ENCODE results near the gene SLC5A12.

SLC5A12 gene, protein sequence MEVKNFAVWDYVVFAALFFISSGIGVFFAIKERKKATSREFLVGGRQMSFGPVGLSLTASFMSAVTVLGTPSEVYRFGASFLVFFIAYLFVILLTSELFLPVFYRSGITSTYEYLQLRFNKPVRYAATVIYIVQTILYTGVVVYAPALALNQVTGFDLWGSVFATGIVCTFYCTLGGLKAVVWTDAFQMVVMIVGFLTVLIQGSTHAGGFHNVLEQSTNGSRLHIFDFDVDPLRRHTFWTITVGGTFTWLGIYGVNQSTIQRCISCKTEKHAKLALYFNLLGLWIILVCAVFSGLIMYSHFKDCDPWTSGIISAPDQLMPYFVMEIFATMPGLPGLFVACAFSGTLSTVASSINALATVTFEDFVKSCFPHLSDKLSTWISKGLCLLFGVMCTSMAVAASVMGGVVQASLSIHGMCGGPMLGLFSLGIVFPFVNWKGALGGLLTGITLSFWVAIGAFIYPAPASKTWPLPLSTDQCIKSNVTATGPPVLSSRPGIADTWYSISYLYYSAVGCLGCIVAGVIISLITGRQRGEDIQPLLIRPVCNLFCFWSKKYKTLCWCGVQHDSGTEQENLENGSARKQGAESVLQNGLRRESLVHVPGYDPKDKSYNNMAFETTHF

DNA sequence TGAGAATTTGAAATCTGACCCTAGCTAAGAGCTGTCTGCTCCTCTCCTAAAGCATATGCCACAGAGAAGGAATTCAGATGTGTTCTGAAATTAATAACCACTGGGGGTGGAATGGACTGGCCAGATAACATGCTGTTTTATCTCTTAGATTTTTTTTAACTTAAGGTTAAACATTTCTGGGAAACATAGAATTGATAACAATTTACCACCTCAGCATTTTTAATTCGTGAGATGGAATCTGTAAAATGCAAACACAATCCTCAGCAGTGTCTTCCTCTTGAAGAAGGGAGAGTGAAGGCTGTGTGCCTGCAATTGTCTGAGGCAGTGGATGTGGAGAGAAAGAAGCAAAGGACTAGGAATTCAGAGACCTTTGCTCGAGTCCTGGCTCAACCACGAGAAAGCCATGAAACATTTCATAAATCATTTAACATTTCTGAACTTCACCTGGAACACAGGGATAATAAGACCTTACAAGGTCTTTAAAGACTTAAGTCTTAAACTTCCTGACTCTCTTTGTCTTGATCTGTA is at the start of gene SLC5A12:
TSS of gene SLC5A12 (minus strand) at position 113 of the 528 bp plus-strand sequence. CDS start 346 bp downstream, outside the sequence.
- DNase-seq (ENCODE audit: low spot score): no peak

DNA sequence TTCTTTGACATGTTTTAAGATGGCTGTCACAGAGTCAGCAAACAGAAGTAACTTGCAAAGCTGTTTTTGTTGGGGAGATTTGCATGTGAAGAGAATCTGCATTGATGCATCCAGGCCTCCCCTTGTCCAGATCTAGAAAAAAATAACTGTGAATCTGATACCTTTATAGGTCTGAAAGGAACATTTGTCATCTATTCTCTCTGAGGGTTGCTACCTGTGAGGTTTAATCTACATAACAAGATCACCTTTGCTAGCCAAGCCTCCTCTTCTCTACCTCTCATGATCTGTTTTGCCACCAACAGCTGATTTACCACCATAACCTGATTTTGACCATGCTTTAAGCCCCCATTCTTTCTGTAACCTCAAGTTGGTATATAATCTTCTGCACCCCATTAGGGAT is 47.2 kb upstream of the SLC5A12 start:
- no peak for DNase-seq (ENCODE audit: low spot score)

DNA sequence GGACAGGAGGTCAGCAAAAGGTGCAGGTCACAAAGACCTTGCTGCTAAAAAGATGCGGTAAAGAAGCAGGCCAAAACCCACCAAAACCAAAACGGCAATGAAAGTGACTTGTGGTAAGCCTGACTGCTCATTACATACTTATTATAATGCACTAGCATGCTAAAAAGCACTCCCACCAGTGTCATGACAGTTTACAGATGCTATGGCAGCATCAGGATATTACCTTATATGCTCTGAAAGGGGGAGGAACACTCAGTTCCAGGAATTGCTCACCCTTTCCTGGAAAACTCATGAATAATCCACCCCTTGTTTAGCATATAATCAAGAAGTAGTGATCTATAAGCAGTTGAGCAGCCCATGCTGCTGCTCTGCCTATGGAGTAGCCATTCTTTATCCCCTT is 45.2 kb upstream of the SLC5A12 start:
- no peak for DNase-seq (ENCODE audit: low spot score)

DNA sequence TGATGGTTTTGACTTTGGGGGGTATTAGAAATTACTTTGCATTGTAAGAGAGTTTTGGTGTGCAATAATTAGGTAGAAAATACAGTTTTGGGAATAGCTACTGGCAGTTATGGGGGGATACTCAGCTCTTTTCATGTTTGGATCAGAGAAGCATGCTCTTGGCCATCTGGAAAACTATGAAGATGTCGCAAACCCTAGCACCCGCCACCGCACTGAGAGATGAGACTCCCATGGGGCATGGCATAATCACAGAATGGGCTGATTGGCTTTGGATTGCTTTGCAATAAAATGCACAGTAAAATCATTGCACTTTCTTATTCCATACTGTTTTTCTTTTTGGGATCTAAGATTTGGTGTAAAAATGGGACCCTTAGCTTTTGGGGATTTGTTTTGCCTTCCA is 43.5 kb upstream of the SLC5A12 start:
- no peak for DNase-seq (ENCODE audit: low spot score)

DNA sequence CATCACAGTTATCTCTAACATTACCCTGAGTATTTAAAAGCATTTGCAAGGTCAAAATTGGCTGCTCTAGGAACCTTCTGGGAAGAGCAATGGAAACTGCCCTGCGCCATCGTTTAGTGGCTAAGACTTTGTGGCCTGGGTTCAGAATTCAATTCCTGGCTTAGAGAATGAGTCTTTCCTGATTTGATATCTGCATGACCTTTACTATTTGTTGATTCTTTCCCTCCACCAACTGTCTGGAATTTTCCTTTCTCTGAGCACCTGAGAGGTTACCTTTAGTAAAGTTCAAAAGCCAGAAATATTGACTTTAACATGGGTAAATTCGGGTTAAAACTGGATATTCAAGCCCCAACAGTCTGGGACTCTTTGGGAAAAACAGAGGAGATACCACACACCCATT is 43.0 kb upstream of the SLC5A12 start:
- DNase-seq (ENCODE audit: low spot score): no peak

DNA sequence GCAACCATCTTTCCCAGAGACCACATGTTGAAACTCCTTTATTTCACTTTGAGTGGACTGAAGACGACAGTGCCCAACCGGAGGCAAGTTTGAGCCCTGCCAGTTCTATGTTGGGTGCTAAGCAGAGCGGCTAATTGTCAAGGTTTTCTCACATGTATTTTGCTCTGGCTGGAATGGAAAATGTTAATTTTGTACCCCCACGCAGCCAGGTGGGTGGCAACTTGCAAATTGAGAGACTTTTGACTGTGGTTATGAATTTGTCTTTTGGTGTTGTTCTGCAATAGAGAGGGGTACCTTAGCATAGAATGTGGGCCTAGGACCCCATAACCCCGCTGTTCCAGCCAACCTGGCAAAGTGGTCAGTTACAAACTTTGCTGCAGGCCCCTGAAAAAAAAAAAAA is 42.5 kb upstream of the SLC5A12 start:
- DNase-seq (ENCODE audit: low spot score): no peak

DNA sequence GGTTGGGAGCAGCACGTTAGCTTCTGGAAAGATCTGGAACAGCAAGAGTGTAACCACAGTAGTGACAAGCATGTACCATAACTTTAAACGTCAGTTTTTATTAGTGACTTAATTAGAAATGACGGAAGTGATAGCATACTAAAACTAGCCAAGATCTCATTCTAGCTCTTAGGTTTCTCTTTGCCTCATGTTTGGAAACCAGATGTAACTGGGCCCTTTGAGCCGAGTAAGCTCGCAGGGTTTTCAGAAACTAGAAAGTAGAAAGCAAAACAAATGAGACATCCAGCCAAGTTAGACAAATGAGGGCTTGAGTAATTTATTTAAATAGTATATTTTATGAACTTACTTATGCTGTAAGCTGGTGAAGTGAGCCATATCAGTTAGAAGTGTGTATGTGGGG is 40.2 kb upstream of the SLC5A12 start:
- no peak for DNase-seq (ENCODE audit: low spot score)

DNA sequence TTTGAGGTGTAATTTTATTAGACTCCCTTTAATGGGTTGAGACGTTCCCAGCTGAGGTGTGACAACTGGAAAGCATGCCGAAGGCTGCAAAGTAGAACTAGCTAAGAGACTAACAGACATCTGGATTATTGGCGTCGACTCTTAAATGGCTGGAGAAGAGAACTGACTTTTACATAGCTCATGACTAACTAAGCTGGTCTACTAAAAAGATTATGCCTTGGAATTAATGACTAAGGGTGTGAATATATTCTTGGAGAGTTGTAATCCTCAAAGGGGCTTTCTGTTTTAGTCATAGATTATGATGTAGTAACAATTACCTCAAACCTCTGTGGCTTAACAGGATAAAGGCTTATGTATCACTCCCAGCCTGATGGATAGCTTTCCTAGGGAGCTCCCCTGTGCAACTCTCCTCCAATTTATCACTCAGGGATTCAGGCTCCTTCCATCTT is 39.5 kb upstream of the SLC5A12 start:
- no peak for DNase-seq (ENCODE audit: low spot score)

DNA sequence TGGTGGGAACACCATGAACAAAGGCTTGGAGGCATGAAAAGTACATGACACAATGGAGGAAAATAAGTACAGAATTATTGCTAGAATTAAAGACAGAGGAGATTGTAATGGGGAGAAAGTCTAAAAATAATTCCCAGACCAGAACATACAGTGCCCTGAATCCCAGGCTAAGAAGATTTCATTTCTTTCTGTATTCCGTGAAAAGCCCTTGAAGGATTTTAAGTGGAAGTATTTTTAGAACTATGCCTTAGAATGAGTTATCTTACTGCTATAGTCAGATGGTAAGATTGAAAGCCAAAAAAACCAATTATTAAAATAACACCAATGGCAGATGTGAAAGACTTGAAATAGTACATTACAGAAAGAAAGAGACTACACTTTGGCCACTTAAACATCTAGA is 36.1 kb upstream of the SLC5A12 start:
- DNase-seq (ENCODE audit: low spot score): no peak

DNA sequence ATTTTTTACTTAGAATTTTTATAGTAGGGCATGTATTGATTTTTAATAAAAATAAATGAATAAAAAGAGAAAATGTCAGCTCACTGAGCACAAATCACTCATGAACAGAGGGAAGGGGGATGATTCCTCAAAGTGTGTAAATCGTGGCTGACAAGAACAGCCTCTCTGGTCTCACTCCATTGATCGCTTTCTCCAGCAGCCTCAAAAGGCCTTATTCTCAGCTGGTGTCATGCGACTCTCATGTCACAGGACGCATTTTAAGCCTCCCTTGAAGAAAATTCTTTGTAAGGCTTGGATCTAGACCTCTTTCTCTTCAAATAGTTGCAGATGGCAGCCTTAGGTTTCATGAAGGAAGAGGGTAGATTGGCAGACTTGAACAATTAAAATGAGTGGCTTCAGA is 33.9 kb upstream of the SLC5A12 start:
- DNase-seq (ENCODE audit: low spot score): no peak

DNA sequence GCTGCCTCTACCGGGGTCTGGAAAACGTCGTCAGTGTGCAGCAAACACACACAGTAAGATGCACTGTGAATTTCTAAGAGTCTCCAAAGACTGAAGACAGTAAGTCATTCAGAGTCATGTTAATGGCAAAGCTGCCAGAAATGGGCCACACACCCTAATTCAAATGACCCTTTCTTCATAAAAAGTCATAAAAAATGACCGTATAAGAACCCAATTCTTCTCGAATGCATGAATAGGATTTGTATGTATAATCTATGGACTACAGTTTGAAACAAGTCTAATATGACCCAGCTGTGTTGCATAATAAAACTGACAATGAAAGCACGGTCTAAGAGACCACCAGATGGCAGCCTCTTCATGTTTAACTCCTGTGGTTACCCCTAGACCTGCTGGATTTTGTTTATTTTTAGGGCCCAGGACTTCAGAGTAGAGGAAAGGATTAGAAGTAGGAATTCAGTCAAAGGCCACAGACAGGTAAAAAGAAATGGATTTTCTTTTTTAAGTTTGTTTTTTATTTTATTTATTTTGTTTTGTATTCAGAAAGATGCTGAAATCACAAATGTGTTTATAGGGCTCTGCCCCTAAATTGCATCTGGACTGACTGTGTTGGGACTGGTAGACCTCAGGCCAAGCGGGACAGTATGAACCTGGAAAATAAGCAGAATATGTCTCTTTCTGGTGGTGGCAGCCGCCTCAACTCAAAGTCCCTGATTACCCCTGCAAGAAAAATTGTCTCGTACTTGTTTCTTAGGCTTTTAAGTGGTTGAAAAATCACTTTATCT is 32.1 kb upstream of the SLC5A12 start:
- no peak for DNase-seq (ENCODE audit: low spot score)

DNA sequence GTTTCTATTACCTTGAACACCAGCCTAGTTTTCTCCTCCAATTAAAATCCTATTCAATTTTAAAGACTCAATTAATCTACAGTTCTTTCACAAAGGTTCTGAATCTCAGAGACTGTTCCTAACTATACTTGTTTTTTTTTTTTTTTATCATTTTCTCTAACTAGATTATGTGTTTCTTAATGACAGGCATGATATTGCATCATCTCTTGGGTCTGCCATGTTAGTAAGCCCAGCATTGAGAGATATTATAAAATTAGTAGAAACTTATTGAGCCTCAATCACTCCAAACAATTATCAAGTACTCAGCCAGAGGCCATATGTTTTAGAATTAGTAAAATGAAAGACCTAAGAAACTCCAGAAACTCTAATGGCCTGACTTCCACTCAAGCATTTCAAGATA is 28.1 kb upstream of the SLC5A12 start:
- DNase-seq (ENCODE audit: low spot score): no peak

DNA sequence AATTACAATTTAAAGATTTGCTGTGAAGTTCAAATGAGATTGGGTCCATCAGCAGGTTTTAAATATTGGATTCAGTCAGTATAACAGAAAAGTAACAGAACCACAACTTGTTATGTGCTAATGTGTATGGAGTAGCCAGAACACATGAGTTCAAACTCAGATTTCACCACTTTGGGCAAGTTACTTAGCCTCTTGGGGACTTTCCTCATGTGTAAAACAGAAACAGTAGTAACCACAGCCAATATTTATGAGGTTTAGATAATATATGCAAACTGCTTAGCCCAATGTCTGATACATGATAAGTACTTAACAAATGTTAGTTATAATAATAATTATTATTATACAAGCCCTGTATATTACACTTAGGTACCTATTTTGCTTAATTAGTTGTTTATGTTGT is 21.8 kb upstream of the SLC5A12 start:
- no peak for DNase-seq (ENCODE audit: low spot score)

DNA sequence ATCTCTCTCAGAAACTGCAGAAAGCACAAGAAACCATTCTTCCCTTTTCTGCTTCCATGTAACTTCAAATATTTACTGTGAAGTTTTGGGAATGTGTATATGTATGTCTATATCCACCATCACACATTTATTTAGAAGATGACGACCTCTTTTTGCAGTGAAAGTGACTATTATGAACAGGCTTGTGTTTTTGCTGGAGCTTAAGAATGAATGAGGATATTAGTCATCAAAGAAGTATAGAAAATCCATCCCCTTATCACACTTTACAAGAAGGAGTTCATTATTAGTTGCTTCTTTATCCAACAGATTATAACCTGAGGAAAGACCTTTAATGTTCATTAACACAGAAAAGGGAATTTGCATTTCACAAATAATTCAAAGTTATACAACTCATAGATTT is 21.1 kb upstream of the SLC5A12 start:
- DNase-seq (ENCODE audit: low spot score): no peak

DNA sequence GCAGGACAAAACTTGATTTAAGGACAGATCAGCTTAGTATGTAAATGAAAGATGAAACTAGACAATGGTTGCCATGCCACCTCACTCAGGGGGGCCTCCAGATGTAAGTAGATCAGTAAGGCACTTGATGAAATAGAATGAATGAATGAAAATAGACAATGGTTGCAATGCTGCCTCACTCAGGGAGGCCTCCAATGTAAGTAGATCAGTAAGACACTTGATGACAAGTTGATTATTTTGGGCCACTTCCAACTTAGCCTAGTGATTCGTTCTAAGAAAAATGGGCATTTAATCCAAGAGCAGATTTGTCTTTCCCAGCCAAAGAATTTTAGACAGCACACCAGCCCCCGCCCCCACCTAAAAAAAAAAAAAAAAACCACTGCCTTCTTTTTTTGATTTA is 19.2 kb upstream of the SLC5A12 start:
- no peak for DNase-seq (ENCODE audit: low spot score)

DNA sequence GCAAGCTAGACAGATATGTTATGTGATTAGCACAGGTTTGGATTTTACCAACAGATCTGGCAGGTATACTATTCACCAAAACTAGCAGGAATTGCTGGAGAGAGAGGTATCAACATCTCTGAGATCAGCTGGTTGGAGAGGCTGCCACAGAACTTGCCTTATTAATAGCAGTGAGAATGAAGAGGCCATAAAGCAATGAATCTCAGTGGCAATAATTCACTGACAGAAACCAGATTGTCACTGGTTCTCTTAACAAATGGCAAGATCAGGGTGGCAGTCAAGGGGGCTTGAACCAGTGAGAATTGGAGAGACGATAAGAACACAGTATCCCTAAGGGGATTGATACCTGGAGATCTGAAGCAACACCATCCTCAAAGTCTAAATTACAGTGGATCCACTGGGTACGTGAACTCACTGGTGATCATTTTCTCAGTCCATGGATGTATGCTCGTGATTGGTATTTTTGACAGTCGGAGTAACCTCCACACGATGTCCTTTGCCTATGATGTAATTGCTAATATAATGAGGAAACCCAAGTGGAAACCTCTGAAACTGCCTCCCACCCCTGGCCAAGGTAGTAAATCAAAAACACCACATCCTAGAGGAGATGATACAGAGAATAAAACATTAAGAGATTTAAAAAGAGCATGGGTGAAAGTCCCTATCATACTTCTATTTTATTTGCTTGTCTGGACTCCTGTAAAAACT is 17.7 kb upstream of the SLC5A12 start:
- no peak for DNase-seq (ENCODE audit: low spot score)

DNA sequence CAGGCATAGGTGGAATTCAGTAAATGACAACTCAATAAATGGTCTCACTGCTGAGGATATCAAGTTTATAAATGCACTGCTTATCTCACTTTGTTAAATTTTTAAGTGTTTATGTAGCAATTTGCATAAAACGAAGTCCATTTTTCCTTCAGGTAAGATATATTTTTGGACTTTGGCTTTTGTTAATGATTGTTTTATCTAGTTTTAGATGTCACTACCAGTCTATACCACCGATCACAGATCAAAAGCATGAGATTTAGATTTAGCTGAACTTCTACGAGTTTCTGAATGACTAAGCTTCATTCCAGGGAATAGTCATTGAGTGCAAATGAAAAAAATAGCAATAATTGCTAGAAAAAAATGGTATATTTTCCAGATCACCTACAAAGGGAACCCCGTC is 12.8 kb upstream of the SLC5A12 start:
- DNase-seq (ENCODE audit: low spot score): no peak

DNA sequence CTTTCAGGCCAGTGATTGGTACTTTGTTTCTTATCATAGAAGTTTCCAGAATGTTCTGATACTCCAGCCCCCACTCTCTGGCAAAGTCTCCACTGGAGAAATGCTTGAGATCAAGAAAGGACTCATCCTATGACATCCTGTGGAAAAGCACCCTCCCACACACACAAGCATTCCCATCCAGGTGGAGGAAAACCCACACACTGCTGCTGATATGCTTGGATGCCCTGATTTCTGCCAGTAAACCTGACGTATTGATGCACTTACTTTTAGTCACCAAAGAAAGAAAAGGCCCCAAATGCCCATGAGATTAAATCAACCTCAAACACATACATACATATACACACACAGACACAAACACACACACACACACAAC is 9.2 kb upstream of the SLC5A12 start:
- DNase-seq (ENCODE audit: low spot score): no peak

DNA sequence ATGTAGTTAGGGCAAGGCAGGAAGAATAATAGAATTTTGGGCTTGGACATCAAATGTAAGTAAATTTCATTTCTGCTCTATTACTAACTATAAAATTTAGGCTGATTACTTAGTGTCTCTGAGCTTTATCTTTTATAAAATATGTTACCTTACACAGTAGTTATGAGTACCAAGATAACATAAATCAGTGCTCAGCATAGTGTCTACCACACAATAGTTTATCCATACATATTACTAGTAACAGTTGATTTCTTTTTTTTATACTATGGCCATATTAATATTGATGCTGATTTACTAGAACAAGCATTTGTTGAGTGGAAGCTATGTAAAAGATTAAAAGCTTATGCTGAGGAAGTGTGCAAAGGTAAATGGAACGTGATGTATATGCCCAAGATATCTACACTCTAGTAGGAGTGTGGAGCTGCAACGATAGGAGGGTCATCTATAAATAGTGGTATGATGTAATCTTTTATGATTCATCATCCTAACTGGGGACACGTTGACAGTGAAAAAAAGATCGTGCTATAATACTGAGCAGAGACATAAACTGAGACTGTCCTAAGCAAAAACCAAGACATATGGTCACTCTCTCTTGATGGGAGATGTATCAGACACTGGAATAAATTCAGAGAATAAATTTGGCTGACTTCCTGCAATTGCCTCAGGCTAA is 8.7 kb upstream of the SLC5A12 start:
- no peak for DNase-seq (ENCODE audit: low spot score)

DNA sequence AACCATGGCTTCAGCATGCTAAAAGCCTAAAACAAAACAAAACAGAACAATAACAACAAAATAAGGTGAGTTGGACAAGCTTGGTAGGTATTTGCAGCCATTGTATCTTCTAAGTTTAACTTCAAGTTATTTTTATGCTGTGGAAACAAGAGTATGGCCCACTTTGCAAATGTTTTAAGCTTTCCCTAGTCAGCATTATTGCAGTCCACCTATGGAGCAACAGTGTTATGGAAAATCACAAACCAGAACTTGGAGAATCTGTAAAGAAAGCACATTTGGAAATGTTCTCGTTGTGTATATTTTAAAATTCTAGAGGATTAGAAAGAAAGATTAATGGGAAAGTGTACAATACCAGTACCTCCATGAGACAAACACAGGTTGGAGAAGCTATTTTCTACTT is 7.4 kb upstream of the SLC5A12 start:
- DNase-seq (ENCODE audit: low spot score): no peak

DNA sequence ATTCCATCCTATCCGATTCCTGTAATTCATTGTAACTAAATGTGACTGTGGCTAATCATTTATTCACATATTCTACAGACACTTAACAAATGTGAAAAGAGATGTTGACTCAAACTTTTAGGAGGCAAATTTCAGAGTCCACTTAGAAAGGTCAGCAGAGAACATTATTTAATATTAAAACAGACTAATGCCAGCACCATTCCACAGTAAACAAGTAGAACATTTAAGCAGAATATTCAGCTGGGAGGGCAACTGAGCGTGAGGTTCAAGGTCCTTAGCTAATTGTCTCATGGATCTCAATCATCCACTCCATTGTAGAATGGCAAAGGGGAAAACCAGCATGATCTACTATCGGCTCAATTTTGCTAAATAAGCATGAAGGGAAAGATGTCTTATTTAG is 5.1 kb upstream of the SLC5A12 start:
- DNase-seq (ENCODE audit: low spot score): no peak

DNA sequence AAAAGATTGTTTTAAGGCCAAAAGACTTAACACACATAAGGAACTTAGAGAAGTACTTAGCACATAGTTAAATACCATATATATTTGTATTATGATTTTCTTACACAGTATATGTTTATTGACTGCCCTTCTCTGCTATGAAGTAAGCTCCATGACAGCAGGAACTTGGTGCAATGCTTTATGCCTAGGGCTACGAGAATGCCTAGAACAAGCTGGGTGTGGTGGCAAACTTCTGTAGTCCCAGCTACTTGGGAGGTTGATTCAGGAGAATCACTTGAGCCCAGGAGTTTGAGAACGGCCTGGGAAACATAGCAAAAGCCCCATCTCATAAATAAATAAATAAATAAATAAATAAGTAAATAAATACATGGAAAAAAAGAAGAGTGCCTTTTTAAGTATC is 1.9 kb downstream of the SLC5A12 start:
- no peak for DNase-seq (ENCODE audit: low spot score)
